Measurements from ENCODE around the gene CDCP1.

DNA sequence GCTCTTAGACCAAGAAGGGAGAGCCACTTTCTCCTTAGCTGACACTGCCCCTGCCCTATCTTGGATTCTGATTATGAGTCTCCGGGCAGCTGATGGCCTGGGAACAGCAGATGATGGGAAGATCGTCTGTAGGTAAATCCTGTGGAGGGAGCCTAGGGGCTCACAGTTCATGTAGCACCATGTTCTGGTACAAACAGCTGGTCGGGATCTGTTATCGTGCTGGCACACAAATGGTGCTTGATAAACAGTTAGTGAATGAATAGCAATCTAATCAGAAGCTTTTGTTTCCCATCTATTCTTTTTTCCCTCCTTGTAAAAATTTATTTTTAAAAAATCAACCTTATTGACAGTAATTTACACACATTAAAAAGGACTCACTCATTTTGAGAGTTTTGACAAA lies 26.8 kb downstream of the CDCP1 start:
- no peak for TF ChIP-seq POLR2A (IDR thresholded peaks at IDR 0.05; ENCODE audit: low read length)
- no peak for TF ChIP-seq GATA1 (IDR thresholded peaks at IDR 0.05; ENCODE audit: low read depth, low read length)
